Colonic mucosa (tissue), 4 donors: ENCODE results near the gene EDNRA. TPM values are rescaled to one million over a fixed set of nuclear protein-coding genes. Genes with fewer than 3 reads are reported as not detected.

Experiments used
- DNase-seq: peaks from one replicate; pipeline ENCODE4 v3.0.0-alpha.2; 2020
- H3K27ac ChIP-seq: fragments of 200-600 bp; one replicate; pipeline ENCODE4 v1.8.0; 2021
- H3K27me3 ChIP-seq: fragments of 200-600 bp; one replicate; pipeline ENCODE4 v1.8.0; 2021
- H3K36me3 ChIP-seq: fragments of 200-600 bp; one replicate; pipeline ENCODE4 v1.8.0; 2021
- H3K4me1 ChIP-seq: fragments of 200-600 bp; one replicate; pipeline ENCODE4 v1.8.0; 2021; ENCODE audit warnings: mild to moderate bottlenecking
- H3K4me3 ChIP-seq: fragments of 200-600 bp; one replicate; pipeline ENCODE4 v1.8.0; 2021
- H3K9ac ChIP-seq, 2 donors: one replicate each; pipeline ENCODE4 v1.7.0; 2013; ENCODE audit warnings: control low read depth in 2 of 2, low read depth in 2 of 2, low read length in 2 of 2
- H3K9me3 ChIP-seq: fragments of 200-600 bp; one replicate; pipeline ENCODE4 v1.8.0; 2021
- CTCF ChIP-seq: fragments of 200-600 bp; IDR thresholded peaks from one replicate; pipeline ENCODE4 v1.8.0; 2022; ENCODE audit warnings: antibody characterized with exemption, mild to moderate bottlenecking
- intact Hi-C: fragments of 100-400 bp; cut with DNase I; formaldehyde crosslinking; loops from one replicate; pipeline ENCODE4 v1.14.1; 2022
- total RNA-seq, 2 donors: library from RNA; stranded (reverse); fragmentation: NEBNext Ultra II Directional in 1 of 2; extraction: Animal tissue kit (Norgen Biotek cat#: 25700) in 1 of 2; gene quantifications; one replicate each; pipeline ENCODE4 v1.2.1, GENCODE V29; 2021
- donor health status: healthy.
- donor health status: DM: no; HTN: no; CAD: no.
- donor health status: DM: no; HTN: no; CAD: no.

Gene EDNRA
- total RNA-seq, 2 donors from 2014 or later: 0.91 to 1.8 TPM

- H3K9me3 ChIP-seq: no peaks in the 10 kb centered on the region
- intact Hi-C loops: no loop called here
- no peaks in the 10 kb centered on the region for H3K4me1 ChIP-seq
- H3K36me3 ChIP-seq: no peaks in the 10 kb centered on the region
- DNase-seq: no peak
- H3K27ac ChIP-seq: no peak overlapping the region
- no peak overlapping the region for H3K9ac ChIP-seq
- TF ChIP-seq CTCF: no peak
- H3K27me3 ChIP-seq: peaks cover 9% of the 10 kb centered on the region
- no peak overlapping the region for H3K4me3 ChIP-seq
Observed at GRCh38 chr4:147479786-147480185, 1.1 kb upstream of the EDNRA start.

- H3K4me3 ChIP-seq: no peak overlapping the region
- TF ChIP-seq CTCF: no peak
- no peak for DNase-seq
- H3K4me1 ChIP-seq: no peaks in the 10 kb centered on the region
- no peaks in the 10 kb centered on the region for H3K9me3 ChIP-seq
- no peak overlapping the region for H3K27ac ChIP-seq
- no peaks in the 10 kb centered on the region for H3K36me3 ChIP-seq
- H3K27me3 ChIP-seq: peaks cover 9% of the 10 kb centered on the region
- peak overlapping the region in 1 of 2 donors; percentile 31 for H3K9ac ChIP-seq
- intact Hi-C loops: no loop called here
Observed at GRCh38 chr4:147480502-147480890, 401 bp upstream of the EDNRA start.

- H3K27ac ChIP-seq: no peak overlapping the region
- TF ChIP-seq CTCF: no peak
- intact Hi-C loops: no loop called here
- H3K9ac ChIP-seq: no peak overlapping the region
- peak overlapping the region; percentile 24 for H3K4me3 ChIP-seq
- H3K4me1 ChIP-seq: no peaks in the 10 kb centered on the region
- no peaks in the 10 kb centered on the region for H3K36me3 ChIP-seq
- DNase-seq: no peak
- no peaks in the 10 kb centered on the region for H3K9me3 ChIP-seq
- H3K27me3 ChIP-seq: peaks cover 9% of the 10 kb centered on the region
Observed at GRCh38 chr4:147481577-147482109, 746 bp downstream of the EDNRA start.

- Histone ChIP-seq H3K27ac (no peak overlapping the region), H3K27me3 (peaks cover 9% of the 10 kb centered on the region), H3K4me1 (no peaks in the 10 kb centered on the region), H3K9ac (no peak overlapping the region), H3K9me3 (no peaks in the 10 kb centered on the region), H3K4me3 (no peak overlapping the region), H3K36me3 (no peaks in the 10 kb centered on the region)
- intact Hi-C loops: no loop called here
- DNase-seq: no peak
- no peak for TF ChIP-seq CTCF
Observed at GRCh38 chr4:147482281-147482680, 1.4 kb downstream of the EDNRA start.

GRCh38 chr4:147485167-147485566, 4.3 kb downstream of the EDNRA start:
- no peak for TF ChIP-seq CTCF
- no peak overlapping the region for H3K4me3 ChIP-seq
- no peak overlapping the region for H3K27ac ChIP-seq
- H3K36me3 ChIP-seq: no peaks in the 10 kb centered on the region
- H3K9ac ChIP-seq: no peak overlapping the region
- intact Hi-C loops: no loop called here
- peaks cover 9% of the 10 kb centered on the region for H3K27me3 ChIP-seq
- no peaks in the 10 kb centered on the region for H3K9me3 ChIP-seq
- DNase-seq: no peak
- no peaks in the 10 kb centered on the region for H3K4me1 ChIP-seq
